OCI-LY3 (cell line): ENCODE results near the gene PCSK5.

Experiments
- EZH2phosphoT487 ChIP-seq: fragments of 200-600 bp; shearing (Covaris generic); IDR thresholded peaks from 2 replicates; pipeline ENCODE4 v1.6.1; 2018; ENCODE audit warnings: antibody characterized with exemption, mixed run types, low read depth
- TF ChIP-seq, protein P1 (sequence below): fragments of 200-600, 300-600 bp; sonication (generic); IDR thresholded peaks from 2 replicates; pipeline ENCODE4 v1.5.1; 2014; ENCODE audit warnings: antibody characterized with exemption, low read length, low read depth

- TF ChIP-seq, protein P1, sequence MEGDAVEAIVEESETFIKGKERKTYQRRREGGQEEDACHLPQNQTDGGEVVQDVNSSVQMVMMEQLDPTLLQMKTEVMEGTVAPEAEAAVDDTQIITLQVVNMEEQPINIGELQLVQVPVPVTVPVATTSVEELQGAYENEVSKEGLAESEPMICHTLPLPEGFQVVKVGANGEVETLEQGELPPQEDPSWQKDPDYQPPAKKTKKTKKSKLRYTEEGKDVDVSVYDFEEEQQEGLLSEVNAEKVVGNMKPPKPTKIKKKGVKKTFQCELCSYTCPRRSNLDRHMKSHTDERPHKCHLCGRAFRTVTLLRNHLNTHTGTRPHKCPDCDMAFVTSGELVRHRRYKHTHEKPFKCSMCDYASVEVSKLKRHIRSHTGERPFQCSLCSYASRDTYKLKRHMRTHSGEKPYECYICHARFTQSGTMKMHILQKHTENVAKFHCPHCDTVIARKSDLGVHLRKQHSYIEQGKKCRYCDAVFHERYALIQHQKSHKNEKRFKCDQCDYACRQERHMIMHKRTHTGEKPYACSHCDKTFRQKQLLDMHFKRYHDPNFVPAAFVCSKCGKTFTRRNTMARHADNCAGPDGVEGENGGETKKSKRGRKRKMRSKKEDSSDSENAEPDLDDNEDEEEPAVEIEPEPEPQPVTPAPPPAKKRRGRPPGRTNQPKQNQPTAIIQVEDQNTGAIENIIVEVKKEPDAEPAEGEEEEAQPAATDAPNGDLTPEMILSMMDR, result no peak
- TF ChIP-seq EZH2phosphoT487, result no peak
These were observed 323.3 kb downstream of the PCSK5 start for GRCh38 chr9:76213751-76214150.
